Ovary (tissue), 9 donors: ENCODE results near the gene CRCP. TPM values are rescaled to one million over a fixed set of nuclear protein-coding genes. Genes with fewer than 3 reads are reported as not detected.
A peak's percentile ranks its signal among the peaks of the same experiment; 100 is the strongest.
"Not testable (repeated sequence)": the region's sequence is repeated elsewhere in the genome, so short reads cannot be mapped to it uniquely, and the experiment has no call there.

Experiments
- DNase-seq, 5 donors: peaks; one replicate each; pipeline ENCODE4 v3.0.0-alpha.2; 2019 to 2020
- H3K27ac ChIP-seq, 2 donors: fragments of 200-600 bp; one replicate each; pipeline versions ENCODE4 v1.5.1 to v1.8.0; 2019 to 2022
- H3K27me3 ChIP-seq: fragments of 200-600 bp; one replicate; pipeline ENCODE4 v1.8.0; 2022
- H3K36me3 ChIP-seq: fragments of 200-600 bp; sonication (generic); one replicate; pipeline ENCODE4 v1.5.1; 2019
- H3K4me1 ChIP-seq: one replicate; pipeline ENCODE4 v1.8.1; 2013; ENCODE audit warnings: mild to moderate bottlenecking, moderate library complexity; ENCODE audit not compliant: insufficient read depth
- H3K4me3 ChIP-seq: fragments of 200-600 bp; sonication (generic); one replicate; pipeline ENCODE4 v1.5.1; 2017
- H3K9me3 ChIP-seq, 2 donors: fragments of 200-600 bp in 1 of 2; sonication (generic) in 1 of 2; one replicate each; pipeline versions ENCODE4 v1.5.1 to v1.8.1; 2013 to 2019; ENCODE audit warnings: mild to moderate bottlenecking in 1 of 2, moderate library complexity in 1 of 2
- CTCF ChIP-seq, 3 donors: fragments of 450-650 bp in 2 of 3; fragments of 200-600 bp in 1 of 3; IDR thresholded peaks; one replicate each; pipeline versions ENCODE4 v1.5.1 to v1.8.0; 2016 to 2022; ENCODE audit warnings: antibody characterized with exemption in 3 of 3, mild to moderate bottlenecking in 1 of 3
- EP300 ChIP-seq: sonication (generic); formaldehyde crosslinking; IDR thresholded peaks from one replicate; pipeline ENCODE4 v1.6.1; 2017; ENCODE audit warnings: antibody characterized with exemption
- POLR2A ChIP-seq: fragments of 450-650 bp; IDR thresholded peaks from one replicate; pipeline ENCODE4 v1.6.1; 2017; ENCODE audit warnings: antibody characterized with exemption, mild to moderate bottlenecking, moderate library complexity
- WGBS, 3 donors: extraction: QIAGEN DNeasy Blood & Tissue Kit in 1 of 3; methylation state at CpG; one replicate each; pipeline versions ENCODE4 v1.1.5 to v1.1.7; 2013 to 2017; 5-methylcytosine and 5-hydroxymethylcytosine counted together
- intact Hi-C, 4 donors: fragments of 100-400 bp; cut with DNase I; formaldehyde crosslinking; loops; one replicate each; pipeline versions ENCODE4 v1.11.0 to v1.15.1; 2022 to 2023
- polyA plus RNA-seq, 2 donors: library from polyadenylated mRNA; stranded (reverse); fragments of 200-250 nt in 1 of 2; fragments of 350-450 nt in 1 of 2; fragmentation: Illumina TruSeq in 1 of 2; extraction: RNeasy Lipid Tissue Mini Kit (QIAGEN cat#74804) in 1 of 2; gene quantifications; one replicate each; pipeline ENCODE4 v1.2.3, GENCODE V29; 2013 to 2014
- total RNA-seq, 7 donors: library from RNA; depleted of rRNA in 2 of 7; stranded (reverse); fragments of >200 nt in 2 of 7; fragmentation: NEBNext Ultra II Directional in 3 of 7; extraction: Animal tissue kit (Norgen Biotek cat#: 25700) in 3 of 7; gene quantifications; one replicate each; pipeline versions ENCODE4 v1.1.0 to v1.2.4, GENCODE V29; 2016 to 2023
- donor health status: DM: no; HTN: no; CAD: no; lungs with moderate emphysema.
- donor health status: DM: no; HTN: no; CAD: no.
- donor health status: Bipolar disorder and iron deficiency.
- donor health status: DM: yes; HTN: yes; CAD: no.
- donor health status: DM: no; HTN: no; CAD: no.
- donor health status: DM: yes; HTN: yes; CAD: no.

The CRCP gene
- total and polyA plus RNA-seq, 9 donors: 23.2 to 46.8 (median 29.1) TPM

DNA sequence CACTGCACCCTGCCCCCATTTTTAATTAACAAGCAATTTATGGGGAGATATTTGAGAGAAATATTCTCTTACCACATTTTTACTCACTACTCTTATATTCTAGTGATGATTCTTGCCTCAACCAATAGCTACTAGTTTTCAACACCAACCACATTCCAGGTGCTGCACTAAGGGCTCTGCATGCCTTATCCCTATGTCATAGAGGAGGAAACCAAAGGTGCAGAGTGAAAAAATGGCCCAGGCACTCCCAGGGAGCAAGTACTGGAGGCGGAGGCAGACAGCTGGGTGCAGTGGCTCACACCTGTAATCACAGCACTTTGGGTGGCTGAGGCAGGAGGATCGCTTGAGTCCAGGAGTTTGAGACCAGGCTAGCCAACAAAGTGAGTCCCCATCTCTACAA lies 55.0 kb downstream of the CRCP start:
- DNase-seq: no peak
- 94 to 97% (median 97%) methylated on average over 2 of the region's 2 CpGs for WGBS, 3 donors
- TF ChIP-seq POLR2A (no peak), CTCF (IDR thresholded peaks at IDR 0.05) (no peak), EP300 (no peak)
- Histone ChIP-seq H3K27ac (no peak overlapping the region), H3K9me3 (no peaks in the 10 kb centered on the region), H3K36me3 (no peaks in the 10 kb centered on the region), H3K4me3 (no peak overlapping the region), H3K27me3 (no peaks in the 10 kb centered on the region), H3K4me1 (peaks cover 4% of the 10 kb centered on the region)
- intact Hi-C loops: no loop called here

DNA sequence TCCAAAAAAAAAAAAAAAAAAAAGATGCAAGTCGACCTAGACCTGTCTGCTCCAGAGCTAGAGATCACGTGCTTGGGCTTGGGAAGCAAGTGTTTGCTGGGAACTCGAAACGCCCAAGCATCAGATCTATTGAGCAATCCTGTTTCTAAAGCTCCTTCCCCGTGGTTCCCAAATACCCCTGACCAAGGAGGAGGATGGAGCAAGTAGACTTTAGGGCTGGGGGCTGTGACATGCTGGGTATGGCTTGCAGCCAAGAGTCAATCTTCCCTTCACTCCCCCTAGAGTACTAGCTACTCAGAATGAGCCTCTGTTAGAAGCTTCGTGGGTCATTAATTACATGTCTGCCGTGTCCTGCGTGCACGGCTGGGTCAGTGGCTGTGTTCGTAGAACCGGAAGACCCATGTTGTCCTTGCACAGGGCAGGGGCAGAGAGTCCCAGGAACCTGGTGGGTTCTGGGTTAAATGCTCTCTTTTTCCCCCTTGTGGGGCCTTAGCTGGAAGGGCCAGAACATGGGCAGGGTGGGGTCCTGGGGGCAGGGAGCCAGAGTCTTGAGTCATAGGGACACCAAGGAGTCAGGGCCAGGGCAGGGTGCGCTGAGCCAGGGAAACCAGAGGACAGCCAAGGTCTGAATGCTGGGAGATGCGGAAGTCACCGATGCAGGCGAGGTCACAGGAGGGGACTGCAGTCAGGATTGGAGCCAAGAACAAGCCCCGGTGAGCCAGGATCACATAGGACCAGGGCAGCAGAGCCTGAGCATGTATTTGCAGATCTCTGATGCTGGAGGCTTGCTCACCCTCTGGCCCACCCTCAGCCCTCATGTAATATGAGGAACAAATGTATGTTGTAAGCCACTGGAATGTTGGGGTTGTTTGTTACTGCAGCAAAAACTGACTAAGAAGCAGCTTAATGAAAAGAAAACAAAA lies 55.9 kb downstream of the CRCP start:
- Histone ChIP-seq H3K9me3 (no peaks in the 10 kb centered on the region), H3K27me3 (no peaks in the 10 kb centered on the region), H3K36me3 (no peaks in the 10 kb centered on the region), H3K4me1 (peaks cover 4% of the 10 kb centered on the region), H3K4me3 (no peak overlapping the region), H3K27ac (no peak overlapping the region)
- no peak for TF ChIP-seq EP300
- TF ChIP-seq POLR2A: no peak
- no peak for TF ChIP-seq CTCF (IDR thresholded peaks at IDR 0.05)
- intact Hi-C loops: no loop called here
- DNase-seq: peak; percentile 50 to 85 (median 76)
- 44 to 47% (median 45%) methylated on average over 16 of the region's 16 CpGs for WGBS, 3 donors

GRCh38 chr7:66172536-66173401 lies 58.1 kb downstream of the CRCP start:
- H3K4me3 ChIP-seq, H3K36me3 ChIP-seq, H3K9me3 ChIP-seq, DNase-seq, H3K27ac ChIP-seq, H3K4me1 ChIP-seq, intact Hi-C loops, H3K27me3 ChIP-seq: not testable (repeated sequence)
- 36 to 48% (median 36%) methylated on average over 9 of the region's 9 CpGs for WGBS, 3 donors

- WGBS, 3 donors: 85 to 89% (median 88%) methylated on average over 5 of the region's 5 CpGs
- Histone ChIP-seq H3K4me1 (peaks cover 4% of the 10 kb centered on the region), H3K4me3 (no peak overlapping the region)
Observed at GRCh38 chr7:66173856-66174255, 59.2 kb downstream of the CRCP start.

GRCh38 chr7:66175006-66175405 lies 60.4 kb downstream of the CRCP start:
- H3K9me3 ChIP-seq, H3K4me1 ChIP-seq, DNase-seq, H3K36me3 ChIP-seq, H3K4me3 ChIP-seq, H3K27ac ChIP-seq, intact Hi-C loops, H3K27me3 ChIP-seq: not testable (repeated sequence)
- WGBS, 3 donors: 91 to 98% (median 93%) methylated on average over 8 of the region's 8 CpGs

More at GRCh38 chr7:66173856-66174255, 59.2 kb downstream of the CRCP start:
- H3K36me3 ChIP-seq: no peaks in the 10 kb centered on the region
- TF ChIP-seq CTCF (IDR thresholded peaks at IDR 0.05) (no peak), POLR2A (no peak), EP300 (no peak)
- DNase-seq: no peak
- H3K27ac ChIP-seq: no peak overlapping the region
- H3K27me3 ChIP-seq: no peaks in the 10 kb centered on the region
- intact Hi-C loops: no loop called here
- no peaks in the 10 kb centered on the region for H3K9me3 ChIP-seq
